Measurements from ENCODE around the gene ASCC3.

ASCC3 gene

DNA sequence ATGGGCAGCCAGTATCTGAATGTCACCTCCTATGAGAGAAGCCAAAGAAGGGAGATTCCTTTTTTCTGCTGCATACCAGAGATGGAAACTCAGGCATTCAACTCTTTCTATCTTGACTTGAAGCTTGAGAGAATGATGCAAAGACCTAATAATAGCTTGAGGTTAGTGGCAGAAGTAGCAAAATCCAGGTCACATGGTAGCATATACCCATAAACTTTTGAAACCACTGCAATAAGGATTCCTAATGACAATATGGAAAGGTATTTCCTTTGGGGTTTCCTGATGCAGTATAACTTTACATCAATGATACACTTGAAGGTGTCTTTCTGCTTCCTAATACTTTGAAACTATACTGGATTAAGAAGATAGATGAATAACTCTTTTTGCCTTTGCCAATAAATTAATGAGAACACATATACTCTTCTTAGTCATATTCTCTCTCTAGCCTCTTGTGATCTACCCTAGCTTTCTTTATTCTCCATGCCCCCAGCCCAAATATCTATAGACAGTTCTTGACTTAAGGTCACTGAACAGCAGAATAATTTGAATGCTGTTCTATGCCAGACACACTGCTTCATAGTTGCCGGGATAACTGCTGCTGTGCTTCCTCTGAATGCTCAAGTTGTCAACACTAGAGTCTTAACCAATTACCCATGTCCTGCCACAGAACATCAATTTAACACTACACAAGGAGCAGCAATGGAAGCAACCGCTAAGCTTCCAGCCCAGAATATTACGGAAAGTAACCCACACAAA is 260.9 kb downstream of the ASCC3 start:
- H3K9ac ChIP-seq (ENCODE audit: low read depth, low read length, poor library complexity, severe bottlenecking) = no peak overlapping the region

DNA sequence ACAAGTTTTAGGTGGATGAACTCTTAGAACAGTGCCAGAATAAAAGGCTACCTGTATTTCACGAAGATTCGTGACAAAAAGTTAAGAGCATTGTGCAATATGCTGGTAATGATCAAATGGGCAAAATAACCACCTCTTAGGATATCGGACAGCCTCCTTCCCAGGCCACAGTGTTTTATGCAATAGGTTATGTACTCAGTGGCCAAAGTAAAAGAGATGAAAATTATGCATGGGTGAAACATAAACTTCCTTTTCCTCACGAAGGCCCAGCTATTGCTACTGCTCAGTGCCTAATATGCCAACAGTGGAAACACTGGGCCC is 262.8 kb downstream of the ASCC3 start:
- TF ChIP-seq CTCF (conservative IDR thresholded peaks at IDR 0.05; ENCODE audit: low read length) (no peak), EZH2phosphoT487 (IDR thresholded peaks at IDR 0.05; ENCODE audit: borderline replicate concordance) (no peak)
- Histone ChIP-seq H3K9me3 (ENCODE audit: insufficient read depth, low read depth, low read length) (no peaks in the 10 kb centered on the region), H3K27me3 (ENCODE audit: insufficient read depth, low read length, poor library complexity, severe bottlenecking) (no peaks in the 10 kb centered on the region), H4K20me1 (ENCODE audit: insufficient read depth, low read length, poor library complexity, severe bottlenecking) (no peaks in the 10 kb centered on the region), H3K9me2 (replicated peaks; ENCODE audit: low read depth, low read length) (no peaks in the 10 kb centered on the region), H3K4me1 (ENCODE audit: insufficient read depth, low read length, poor library complexity, severe bottlenecking) (peaks cover 8% of the 10 kb centered on the region), H3K36me3 (ENCODE audit: insufficient read depth, low read length) (peaks cover 4% of the 10 kb centered on the region; the same call in 1 of the 2 replicates), H3K9ac (ENCODE audit: low read depth, low read length, poor library complexity, severe bottlenecking) (no peak overlapping the region), H3K4me3 (ENCODE audit: low read length, poor library complexity, severe bottlenecking) (no peak overlapping the region), H3K4me2 (ENCODE audit: low read depth, low read length, poor library complexity, severe bottlenecking) (no peak overlapping the region), H2AFZ (ENCODE audit: low read length) (no peak overlapping the region), H3K79me2 (ENCODE audit: insufficient read depth, low read length) (no peaks in the 10 kb centered on the region), H3F3A (ENCODE audit: low read depth) (no peaks in the 10 kb centered on the region)

More for the DNA sequence above, 260.9 kb downstream of the ASCC3 start:
- Histone ChIP-seq H3K9me3 (ENCODE audit: insufficient read depth, low read depth, low read length) (no peaks in the 10 kb centered on the region), H3K27me3 (ENCODE audit: insufficient read depth, low read length, poor library complexity, severe bottlenecking) (no peaks in the 10 kb centered on the region), H2AFZ (ENCODE audit: low read length) (no peak overlapping the region), H4K20me1 (ENCODE audit: insufficient read depth, low read length, poor library complexity, severe bottlenecking) (no peaks in the 10 kb centered on the region), H3K79me2 (ENCODE audit: insufficient read depth, low read length) (no peaks in the 10 kb centered on the region), H3K36me3 (ENCODE audit: insufficient read depth, low read length) (peaks cover 4% of the 10 kb centered on the region; the same call in 1 of the 2 replicates), H3K4me1 (ENCODE audit: insufficient read depth, low read length, poor library complexity, severe bottlenecking) (peaks cover 8% of the 10 kb centered on the region), H3K9me2 (replicated peaks; ENCODE audit: low read depth, low read length) (no peaks in the 10 kb centered on the region), H3K4me3 (ENCODE audit: low read length, poor library complexity, severe bottlenecking) (no peak overlapping the region), H3F3A (ENCODE audit: low read depth) (no peaks in the 10 kb centered on the region), H3K4me2 (ENCODE audit: low read depth, low read length, poor library complexity, severe bottlenecking) (peak overlapping the region; percentile 9)
- TF ChIP-seq EZH2phosphoT487 (IDR thresholded peaks at IDR 0.05; ENCODE audit: borderline replicate concordance) (no peak), CTCF (conservative IDR thresholded peaks at IDR 0.05; ENCODE audit: low read length) (no peak)

- Histone ChIP-seq H4K20me1 (ENCODE audit: insufficient read depth, low read length, poor library complexity, severe bottlenecking) (no peaks in the 10 kb centered on the region), H3K4me2 (ENCODE audit: low read depth, low read length, poor library complexity, severe bottlenecking) (no peak overlapping the region), H3K4me3 (ENCODE audit: low read length, poor library complexity, severe bottlenecking) (no peak overlapping the region), H3K79me2 (ENCODE audit: insufficient read depth, low read length) (no peaks in the 10 kb centered on the region), H2AFZ (ENCODE audit: low read length) (no peak overlapping the region), H3K9me3 (ENCODE audit: insufficient read depth, low read depth, low read length) (no peaks in the 10 kb centered on the region), H3K9me2 (replicated peaks; ENCODE audit: low read depth, low read length) (no peaks in the 10 kb centered on the region), H3K9ac (ENCODE audit: low read depth, low read length, poor library complexity, severe bottlenecking) (no peak overlapping the region), H3K36me3 (ENCODE audit: insufficient read depth, low read length) (peaks cover 4% of the 10 kb centered on the region; the same call in 1 of the 2 replicates), H3F3A (ENCODE audit: low read depth) (no peaks in the 10 kb centered on the region), H3K27me3 (ENCODE audit: insufficient read depth, low read length, poor library complexity, severe bottlenecking) (no peaks in the 10 kb centered on the region), H3K4me1 (ENCODE audit: insufficient read depth, low read length, poor library complexity, severe bottlenecking) (peaks cover 8% of the 10 kb centered on the region)
- TF ChIP-seq EZH2phosphoT487 (IDR thresholded peaks at IDR 0.05; ENCODE audit: borderline replicate concordance) (no peak), CTCF (conservative IDR thresholded peaks at IDR 0.05; ENCODE audit: low read length) (no peak)
Observed at GRCh38 chr6:100617633-100618350, 263.3 kb downstream of the ASCC3 start.

Measured in Loucy (cell line).